ENCODE results near the gene INTS6. TPM values are rescaled to one million over a fixed set of nuclear protein-coding genes. Genes with fewer than 3 reads are reported as not detected.

The INTS6 gene
- total RNA-seq, 4 donors from 2014 or later = 24.3 to 34.5 (median 28.9) TPM

DNA sequence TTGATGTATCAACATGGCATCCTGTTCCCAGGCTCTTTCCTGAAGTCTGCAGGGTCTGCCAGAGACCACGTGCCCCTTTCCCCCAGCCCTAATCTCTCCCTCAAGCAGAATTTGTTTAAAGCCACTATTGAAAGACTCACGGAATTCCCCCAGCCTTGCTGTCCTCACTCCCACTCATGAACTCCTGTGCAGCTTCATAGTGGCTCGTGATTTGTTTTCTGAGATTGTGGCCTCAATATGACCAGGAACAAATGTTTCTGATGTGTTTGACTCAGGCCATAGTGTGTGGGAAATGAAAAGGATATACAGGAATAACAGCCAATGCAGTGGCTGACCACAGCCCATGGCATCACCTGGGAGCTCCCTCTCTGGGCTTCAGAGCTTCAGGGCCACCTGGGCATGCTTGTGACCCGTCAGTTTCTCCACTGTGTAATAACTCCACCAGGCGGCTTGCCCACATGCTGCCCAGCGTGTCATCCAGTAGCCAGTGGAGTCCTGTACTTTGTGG, 121.4 kb downstream of the INTS6 start:
- H3K27ac ChIP-seq (replicated peaks in 1 of 4) = no peak overlapping the region
- H3K27me3 ChIP-seq = no peaks in the 10 kb centered on the region
- TF ChIP-seq POLR2A (IDR thresholded peaks at IDR 0.05; ENCODE audit: low read depth) (no peak), EP300 (IDR thresholded peaks at IDR 0.05) (no peak), POLR2AphosphoS5 (IDR thresholded peaks at IDR 0.05) (no peak)
- TF ChIP-seq, protein P1, sequence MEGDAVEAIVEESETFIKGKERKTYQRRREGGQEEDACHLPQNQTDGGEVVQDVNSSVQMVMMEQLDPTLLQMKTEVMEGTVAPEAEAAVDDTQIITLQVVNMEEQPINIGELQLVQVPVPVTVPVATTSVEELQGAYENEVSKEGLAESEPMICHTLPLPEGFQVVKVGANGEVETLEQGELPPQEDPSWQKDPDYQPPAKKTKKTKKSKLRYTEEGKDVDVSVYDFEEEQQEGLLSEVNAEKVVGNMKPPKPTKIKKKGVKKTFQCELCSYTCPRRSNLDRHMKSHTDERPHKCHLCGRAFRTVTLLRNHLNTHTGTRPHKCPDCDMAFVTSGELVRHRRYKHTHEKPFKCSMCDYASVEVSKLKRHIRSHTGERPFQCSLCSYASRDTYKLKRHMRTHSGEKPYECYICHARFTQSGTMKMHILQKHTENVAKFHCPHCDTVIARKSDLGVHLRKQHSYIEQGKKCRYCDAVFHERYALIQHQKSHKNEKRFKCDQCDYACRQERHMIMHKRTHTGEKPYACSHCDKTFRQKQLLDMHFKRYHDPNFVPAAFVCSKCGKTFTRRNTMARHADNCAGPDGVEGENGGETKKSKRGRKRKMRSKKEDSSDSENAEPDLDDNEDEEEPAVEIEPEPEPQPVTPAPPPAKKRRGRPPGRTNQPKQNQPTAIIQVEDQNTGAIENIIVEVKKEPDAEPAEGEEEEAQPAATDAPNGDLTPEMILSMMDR (IDR thresholded peaks at IDR 0.05) = no peak
- H3K4me3 ChIP-seq = no peak overlapping the region
- WGBS = 63% methylated on average over 4 of the region's 6 CpGs
- no peaks in the 10 kb centered on the region for H3K9me3 ChIP-seq
- H3K36me3 ChIP-seq = no peaks in the 10 kb centered on the region
- DNase-seq (ENCODE audit: extremely low spot score) = no peak
- H3K4me1 ChIP-seq = no peaks in the 10 kb centered on the region
- intact Hi-C loops (cut with DNase I) = no loop called here

DNA sequence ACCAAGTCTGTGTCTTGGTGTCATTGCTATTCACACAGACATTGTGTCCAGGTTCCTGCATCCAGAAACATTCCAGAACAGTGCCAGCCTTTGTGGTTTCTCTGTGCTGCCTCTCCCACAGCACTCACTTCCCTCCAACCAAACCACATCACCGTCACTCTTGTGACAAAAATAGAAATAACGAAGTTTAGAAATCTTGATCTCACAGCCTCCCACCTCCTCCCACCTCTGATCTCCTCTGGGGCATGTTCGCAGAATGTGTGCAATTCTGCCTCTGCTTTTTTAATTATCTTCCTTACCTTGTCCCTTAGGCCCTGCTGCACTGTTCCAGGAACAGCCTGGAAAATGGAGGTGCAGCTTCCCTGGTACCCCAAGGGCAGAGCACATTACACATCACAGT, 122.0 kb downstream of the INTS6 start:
- H3K27ac ChIP-seq (replicated peaks in 1 of 4) = no peak overlapping the region
- 73% methylated on average over 3 of the region's 3 CpGs for WGBS
- intact Hi-C loops (cut with DNase I) = no loop called here
- H3K36me3 ChIP-seq = no peaks in the 10 kb centered on the region
- no peaks in the 10 kb centered on the region for H3K4me1 ChIP-seq
- H3K27me3 ChIP-seq = no peaks in the 10 kb centered on the region
- TF ChIP-seq POLR2A (IDR thresholded peaks at IDR 0.05; ENCODE audit: low read depth) (no peak), POLR2AphosphoS5 (IDR thresholded peaks at IDR 0.05) (no peak), EP300 (IDR thresholded peaks at IDR 0.05) (no peak)
- TF ChIP-seq, protein P1 (IDR thresholded peaks at IDR 0.05) = no peak
- H3K4me3 ChIP-seq = no peak overlapping the region
- no peak for DNase-seq (ENCODE audit: extremely low spot score)
- H3K9me3 ChIP-seq = no peaks in the 10 kb centered on the region

DNA sequence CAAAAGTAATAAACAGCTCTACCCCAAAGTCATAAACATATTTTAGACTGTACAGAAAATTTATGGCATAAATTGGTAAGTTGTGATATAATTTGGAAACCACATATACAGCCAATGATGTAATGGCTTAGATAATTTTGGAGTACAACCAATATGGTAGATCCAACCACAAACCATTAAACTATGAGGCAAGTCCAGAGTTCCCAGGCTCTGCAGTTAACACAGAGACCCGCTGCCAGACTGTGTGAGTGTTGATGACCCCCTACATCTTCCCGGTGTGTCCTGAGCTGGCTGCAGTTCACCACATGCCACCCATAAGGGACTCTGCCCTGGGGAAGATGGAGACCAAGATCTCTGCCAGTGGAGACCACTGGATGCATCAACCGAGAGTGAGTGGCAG, 123.2 kb downstream of the INTS6 start:
- TF ChIP-seq POLR2AphosphoS5 (IDR thresholded peaks at IDR 0.05) = no peak
- no peak for TF ChIP-seq EP300 (IDR thresholded peaks at IDR 0.05)
- TF ChIP-seq, protein P1 (IDR thresholded peaks at IDR 0.05) = no peak
- TF ChIP-seq POLR2A (IDR thresholded peaks at IDR 0.05; ENCODE audit: low read depth) = no peak
- peak; percentile 17 for DNase-seq (ENCODE audit: extremely low spot score)
- WGBS = 85% methylated on average over 3 of the region's 3 CpGs
- no peaks in the 10 kb centered on the region for H3K36me3 ChIP-seq
- no peaks in the 10 kb centered on the region for H3K27me3 ChIP-seq
- no peak overlapping the region for H3K4me3 ChIP-seq
- intact Hi-C loops (cut with DNase I) = no loop called here
- H3K9me3 ChIP-seq = no peaks in the 10 kb centered on the region
- H3K27ac ChIP-seq (replicated peaks in 1 of 4) = no peak overlapping the region
- H3K4me1 ChIP-seq = no peaks in the 10 kb centered on the region

DNA sequence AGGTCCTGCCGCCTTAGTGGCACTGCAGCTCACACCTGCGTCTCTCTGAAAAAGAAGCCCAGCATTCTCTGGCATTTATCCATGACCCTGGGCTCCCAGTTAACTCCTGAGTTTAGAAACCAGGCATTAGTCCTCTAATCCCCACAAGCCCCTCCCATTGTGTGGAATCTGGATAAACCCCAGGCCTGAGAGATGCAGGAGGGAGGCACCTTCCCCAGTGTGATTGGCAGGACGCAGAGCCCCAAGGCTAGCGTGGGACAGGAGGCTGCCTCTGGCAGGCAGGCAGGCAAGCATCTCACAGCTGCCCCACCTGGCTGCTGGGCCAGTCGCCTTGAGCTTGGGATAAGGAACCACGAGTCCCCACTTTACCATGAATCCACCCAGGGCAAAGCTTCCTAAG, 124.3 kb downstream of the INTS6 start:
- WGBS = 69% methylated on average over 6 of the region's 6 CpGs
- TF ChIP-seq POLR2AphosphoS5 (IDR thresholded peaks at IDR 0.05) (no peak), POLR2A (IDR thresholded peaks at IDR 0.05; ENCODE audit: low read depth) (no peak), EP300 (IDR thresholded peaks at IDR 0.05) (no peak)
- TF ChIP-seq, protein P1 (IDR thresholded peaks at IDR 0.05) = no peak
- Histone ChIP-seq H3K9me3 (no peaks in the 10 kb centered on the region), H3K4me3 (no peak overlapping the region), H3K36me3 (no peaks in the 10 kb centered on the region), H3K4me1 (no peaks in the 10 kb centered on the region), H3K27me3 (no peaks in the 10 kb centered on the region), H3K27ac (replicated peaks in 1 of 4) (no peak overlapping the region)
- no peak for DNase-seq (ENCODE audit: extremely low spot score)
- intact Hi-C loops (cut with DNase I) = no loop called here

DNA sequence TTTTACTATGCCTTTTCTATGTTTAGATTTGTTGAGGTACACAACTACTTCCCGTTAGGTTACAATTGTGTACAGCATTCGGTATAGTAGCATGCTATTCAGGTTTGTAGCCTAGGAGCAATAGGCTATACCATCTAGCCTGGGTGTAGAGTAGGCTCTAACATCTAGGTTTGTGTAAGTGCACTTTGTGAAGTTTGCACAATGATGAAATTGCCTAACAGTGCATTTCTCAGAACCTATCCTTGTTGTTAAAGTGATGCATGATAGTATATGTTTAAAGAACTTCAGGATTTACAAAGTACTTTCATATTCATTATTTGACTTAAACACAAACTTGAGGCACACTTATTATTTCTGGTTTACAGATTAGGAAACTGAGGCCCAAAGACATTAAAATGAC, 124.9 kb downstream of the INTS6 start:
- H3K4me1 ChIP-seq = no peaks in the 10 kb centered on the region
- no peak overlapping the region for H3K4me3 ChIP-seq
- intact Hi-C loops (cut with DNase I) = no loop called here
- no peak for TF ChIP-seq POLR2A (IDR thresholded peaks at IDR 0.05; ENCODE audit: low read depth)
- TF ChIP-seq EP300 (IDR thresholded peaks at IDR 0.05) = no peak
- TF ChIP-seq POLR2AphosphoS5 (IDR thresholded peaks at IDR 0.05) = no peak
- TF ChIP-seq, protein P1 (IDR thresholded peaks at IDR 0.05) = no peak
- H3K27me3 ChIP-seq = no peaks in the 10 kb centered on the region
- WGBS = 95% methylated on average over 2 of the region's 2 CpGs
- DNase-seq (ENCODE audit: extremely low spot score) = no peak
- H3K36me3 ChIP-seq = no peaks in the 10 kb centered on the region
- H3K27ac ChIP-seq (replicated peaks in 1 of 4) = no peak overlapping the region
- no peaks in the 10 kb centered on the region for H3K9me3 ChIP-seq

All from esophagus muscularis mucosa (tissue), 4 donors.